Stimulated activated CD8-positive, alpha-beta memory T cell treated with anti-CD3 and anti-CD28 coated beads, Interleukin-4, amount 100 ng/mL, for 1 hour (primary cell): ENCODE data around the gene MVD.
"Not testable (repeated sequence)": the region's sequence is repeated elsewhere in the genome, so short reads cannot be mapped to it uniquely, and the experiment has no call there.

ENCODE experiments used
- DNase-seq, 2 donors: peaks; one replicate each; pipeline ENCODE4 v3.0.0-alpha.2; 2020; ENCODE audit warnings: low read depth in 2 of 2, low spot score in 1 of 2

MVD gene

DNA sequence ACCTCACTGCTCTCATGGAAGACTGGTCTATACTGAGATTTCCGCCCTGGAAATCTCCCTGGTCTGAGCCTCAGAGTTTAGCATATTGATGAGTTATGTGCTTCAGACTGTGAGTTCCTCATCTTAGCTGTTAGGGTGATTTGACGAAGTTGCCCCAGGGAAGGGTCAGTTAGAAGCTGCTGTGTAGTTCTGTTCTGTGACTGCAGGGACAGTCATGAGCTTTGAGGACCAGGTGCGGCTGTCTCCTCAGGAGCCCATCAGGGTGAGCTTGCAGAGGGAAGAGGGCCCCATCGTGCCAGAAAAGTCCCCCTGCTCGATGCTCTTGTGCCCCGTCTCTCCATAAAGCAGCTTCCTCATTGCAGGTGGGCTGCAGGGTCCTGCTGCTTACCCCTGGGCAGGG is 52.8 kb downstream of the MVD start:
- DNase-seq, result no peak

DNA sequence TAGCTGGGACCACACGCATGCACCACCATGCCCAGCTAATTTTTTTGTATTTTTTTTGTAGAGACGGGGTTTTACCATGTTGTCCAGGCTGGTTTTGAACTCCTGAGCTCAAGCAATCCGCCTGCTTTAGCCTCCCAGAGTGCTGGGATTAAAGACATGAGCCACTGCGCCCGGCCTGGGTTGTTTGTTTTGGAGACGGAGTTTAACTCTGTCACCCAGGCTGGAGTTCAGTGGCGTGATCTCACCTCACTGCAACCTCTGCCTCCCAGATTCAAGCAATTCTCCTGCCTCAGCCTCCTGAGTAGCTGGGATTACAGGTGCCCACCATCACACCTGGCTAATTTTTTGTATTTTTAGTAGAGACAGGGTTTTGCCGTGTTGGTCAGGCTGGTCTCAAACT is 53.5 kb downstream of the MVD start:
- not testable (repeated sequence) for DNase-seq

DNA sequence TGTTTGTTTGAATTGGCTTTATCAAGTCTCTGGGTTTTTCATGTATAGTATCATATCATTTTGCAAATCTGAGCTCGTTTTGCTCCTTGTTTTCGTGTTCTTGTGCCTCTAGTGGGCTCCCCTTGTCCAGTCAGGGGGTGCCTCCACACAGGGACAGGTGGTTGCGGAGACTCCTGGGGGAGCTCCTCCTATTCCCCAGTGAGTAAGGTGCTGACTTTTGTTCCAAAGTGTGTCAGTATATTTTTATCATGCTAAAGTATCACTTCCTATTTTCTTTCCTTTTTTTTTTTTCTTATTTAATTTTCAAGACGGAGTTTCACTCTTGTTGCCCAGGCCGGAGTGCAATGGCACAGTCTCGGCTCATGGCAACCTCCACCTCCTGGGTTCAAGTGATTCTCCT is 54.8 kb downstream of the MVD start:
- no peak for DNase-seq

DNA sequence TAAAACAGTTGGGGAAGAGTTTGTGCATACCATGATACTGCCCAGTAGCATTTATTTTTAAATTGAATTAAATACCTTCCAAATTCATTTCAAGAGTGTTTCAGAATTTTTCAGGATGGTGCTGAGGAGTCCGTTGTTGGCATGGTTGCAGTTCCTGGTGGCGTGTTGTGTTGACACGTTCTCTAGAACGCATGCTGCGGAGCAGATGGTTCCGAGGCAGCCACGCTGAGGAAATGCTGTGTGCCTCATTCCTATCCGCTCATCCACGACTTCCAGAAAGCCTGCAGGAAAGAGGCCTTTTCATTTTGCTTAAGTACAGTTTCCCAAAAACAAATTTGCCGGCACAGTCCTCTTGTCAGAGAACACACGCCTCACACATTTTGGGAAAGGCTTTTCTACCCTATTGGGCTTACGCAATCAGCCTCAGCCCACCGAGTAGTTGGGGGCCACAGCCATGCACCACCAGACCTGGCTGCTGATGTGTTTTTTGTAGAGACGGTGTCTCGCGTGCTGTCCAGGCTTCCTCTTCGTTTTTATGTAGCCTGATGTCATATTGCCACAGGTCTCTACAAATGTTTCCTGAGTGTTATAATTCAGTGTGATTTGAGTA is 56.6 kb downstream of the MVD start:
- no peak for DNase-seq

DNA sequence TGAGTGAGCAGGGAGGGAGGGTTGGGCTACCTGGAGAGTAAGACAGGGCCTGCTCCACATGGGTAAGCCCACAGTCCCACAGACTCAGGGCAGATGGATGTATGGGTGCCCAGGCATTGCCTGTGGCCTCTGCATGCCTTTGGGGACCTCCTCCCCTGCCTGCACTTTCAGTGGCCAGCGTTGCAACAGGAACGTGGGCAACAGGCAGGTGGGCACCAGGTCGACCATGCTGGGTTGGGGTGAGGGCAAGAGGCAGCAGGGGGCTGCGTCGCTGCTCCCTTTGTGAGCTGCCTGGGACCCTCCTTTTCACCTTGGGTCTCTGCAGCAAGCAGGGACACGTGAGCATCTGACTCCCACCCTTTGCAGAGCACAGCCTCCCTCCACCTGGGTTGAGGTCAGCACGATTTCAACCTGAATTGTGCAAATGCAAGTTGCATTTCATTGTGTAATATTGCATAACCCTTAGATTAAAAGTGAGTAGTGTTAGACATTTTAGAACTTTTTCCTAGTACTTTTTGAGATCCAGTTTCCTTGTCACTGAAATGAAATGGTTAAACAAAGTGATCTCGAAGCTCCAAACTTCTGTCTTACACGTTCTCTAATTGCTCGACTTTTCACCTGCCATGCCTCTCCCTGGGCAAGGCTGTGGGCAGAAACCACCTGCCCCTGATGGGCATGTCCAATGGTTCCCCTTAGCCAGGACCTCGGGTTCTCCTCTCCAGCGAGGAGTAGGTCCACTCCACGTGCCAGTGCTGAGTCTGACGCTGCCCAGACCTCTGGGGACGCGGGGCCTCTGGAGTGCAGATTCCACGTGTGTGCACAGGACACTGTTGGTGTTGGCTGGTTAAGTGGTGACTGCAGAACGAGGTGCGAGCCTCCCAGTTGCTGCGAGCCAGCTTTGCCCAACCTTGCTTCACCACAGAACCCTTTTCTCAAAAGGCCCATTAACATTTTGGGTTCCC is 57.4 kb downstream of the MVD start:
- DNase-seq, result no peak

DNA sequence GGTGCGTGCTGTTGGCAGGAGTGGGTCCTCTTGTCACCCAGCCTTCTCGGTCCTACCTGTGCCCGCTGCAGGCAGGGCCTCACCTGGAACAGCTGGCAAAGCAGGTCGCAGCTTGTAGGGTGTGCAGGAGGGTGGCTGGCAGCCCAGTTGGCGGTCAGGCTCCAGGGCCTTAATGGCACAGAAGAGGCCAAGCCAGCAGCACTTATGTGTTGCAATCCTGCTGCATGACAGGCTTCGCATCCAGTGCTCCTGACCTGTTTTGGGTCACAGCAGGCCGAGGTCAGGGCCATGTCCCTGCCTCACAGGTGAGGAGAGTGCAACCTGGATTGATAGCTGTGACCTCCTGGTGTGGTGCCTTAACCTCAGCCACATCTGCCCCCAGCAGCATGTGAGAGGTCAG is 60.8 kb downstream of the MVD start:
- DNase-seq, result no peak
